Measurements from ENCODE around the gene MAP4.

Gene MAP4

GRCh38 chr3:47976135-47976732 lies 40.0 kb downstream of the MAP4 start:
- in situ Hi-C loops (cut with MboI; ENCODE audit: low sequenced_read_pairs): no loop called here
- no peak for DNase-seq (ENCODE audit: low spot score in 2 of 2)
- no peaks in the 10 kb centered on the region for H3K4me1 ChIP-seq
- no peaks in the 10 kb centered on the region; the same call in 1 of the 2 replicates for H3K36me3 ChIP-seq (replicated peaks)
- no peaks in the 10 kb centered on the region for H3K27me3 ChIP-seq (ENCODE audit: low read depth)
- H3K4me3 ChIP-seq: no peak overlapping the region
- no peaks in the 10 kb centered on the region for H3K9me3 ChIP-seq

- H3K4me1 ChIP-seq: no peaks in the 10 kb centered on the region
- in situ Hi-C loops (cut with MboI; ENCODE audit: low sequenced_read_pairs): no loop called here
- no peak for DNase-seq (ENCODE audit: low spot score in 2 of 2)
- H3K36me3 ChIP-seq (replicated peaks): no peaks in the 10 kb centered on the region; the same call in none of the 2 replicates
- H3K9me3 ChIP-seq: no peaks in the 10 kb centered on the region
- H3K4me3 ChIP-seq: no peak overlapping the region
- no peaks in the 10 kb centered on the region for H3K27me3 ChIP-seq (ENCODE audit: low read depth)
These were observed 41.2 kb downstream of the MAP4 start for GRCh38 chr3:47974974-47975470.

GRCh38 chr3:47971081-47971480 lies 45.1 kb downstream of the MAP4 start:
- no peak for DNase-seq (ENCODE audit: low spot score in 2 of 2)
- Histone ChIP-seq H3K4me3 (no peak overlapping the region), H3K4me1 (no peaks in the 10 kb centered on the region), H3K36me3 (replicated peaks) (no peaks in the 10 kb centered on the region; the same call in none of the 2 replicates), H3K9me3 (no peaks in the 10 kb centered on the region), H3K27me3 (ENCODE audit: low read depth) (no peaks in the 10 kb centered on the region)
- in situ Hi-C loops (cut with MboI; ENCODE audit: low sequenced_read_pairs): no loop called here

GRCh38 chr3:47964740-47965139 lies 51.5 kb downstream of the MAP4 start:
- no peaks in the 10 kb centered on the region for H3K27me3 ChIP-seq (ENCODE audit: low read depth)
- H3K9me3 ChIP-seq: no peaks in the 10 kb centered on the region
- in situ Hi-C loops (cut with MboI; ENCODE audit: low sequenced_read_pairs): no loop called here
- H3K4me3 ChIP-seq: no peak overlapping the region
- no peaks in the 10 kb centered on the region for H3K36me3 ChIP-seq (replicated peaks)
- no peak for DNase-seq (ENCODE audit: low spot score in 2 of 2)
- peaks cover 4% of the 10 kb centered on the region; the same call in 1 of the 2 replicates for H3K4me1 ChIP-seq

- in situ Hi-C loops (cut with MboI; ENCODE audit: low sequenced_read_pairs): no loop called here
- Histone ChIP-seq H3K9me3 (no peaks in the 10 kb centered on the region), H3K27me3 (ENCODE audit: low read depth) (no peaks in the 10 kb centered on the region), H3K4me1 (peaks cover 4% of the 10 kb centered on the region; the same call in 1 of the 2 replicates), H3K36me3 (replicated peaks) (no peaks in the 10 kb centered on the region), H3K4me3 (no peak overlapping the region)
- DNase-seq (ENCODE audit: low spot score in 2 of 2): peak in 1 of 2 experiments; percentile 13
These were observed 54.2 kb downstream of the MAP4 start for GRCh38 chr3:47961815-47962606.

- Histone ChIP-seq H3K36me3 (replicated peaks) (no peaks in the 10 kb centered on the region), H3K4me3 (no peak overlapping the region), H3K9me3 (no peaks in the 10 kb centered on the region), H3K27me3 (ENCODE audit: low read depth) (no peaks in the 10 kb centered on the region), H3K4me1 (peaks cover 4% of the 10 kb centered on the region; the same call in 1 of the 2 replicates)
- in situ Hi-C loops (cut with MboI; ENCODE audit: low sequenced_read_pairs): no loop called here
- DNase-seq (ENCODE audit: low spot score in 2 of 2): no peak
These were observed 55.2 kb downstream of the MAP4 start for GRCh38 chr3:47961036-47961435.

- DNase-seq (ENCODE audit: low spot score in 2 of 2): no peak
- in situ Hi-C loops (cut with MboI; ENCODE audit: low sequenced_read_pairs): no loop called here
These were observed 59.7 kb downstream of the MAP4 start for GRCh38 chr3:47956521-47956920.

GRCh38 chr3:47954567-47954966 lies 61.6 kb downstream of the MAP4 start:
- H3K36me3 ChIP-seq (replicated peaks): no peaks in the 10 kb centered on the region
- H3K4me1 ChIP-seq: no peaks in the 10 kb centered on the region
- H3K27me3 ChIP-seq (ENCODE audit: low read depth): no peaks in the 10 kb centered on the region
- H3K4me3 ChIP-seq: no peak overlapping the region
- no peaks in the 10 kb centered on the region for H3K9me3 ChIP-seq
- no peak for DNase-seq (ENCODE audit: low spot score in 2 of 2)
- in situ Hi-C loops (cut with MboI; ENCODE audit: low sequenced_read_pairs): no loop called here

More at GRCh38 chr3:47956521-47956920, 59.7 kb downstream of the MAP4 start:
- no peak overlapping the region for H3K4me3 ChIP-seq
- no peaks in the 10 kb centered on the region for H3K9me3 ChIP-seq
- no peaks in the 10 kb centered on the region for H3K4me1 ChIP-seq
- no peaks in the 10 kb centered on the region for H3K27me3 ChIP-seq (ENCODE audit: low read depth)
- no peaks in the 10 kb centered on the region for H3K36me3 ChIP-seq (replicated peaks)

- Histone ChIP-seq H3K4me1 (no peaks in the 10 kb centered on the region), H3K4me3 (no peak overlapping the region), H3K9me3 (no peaks in the 10 kb centered on the region), H3K27me3 (ENCODE audit: low read depth) (no peaks in the 10 kb centered on the region), H3K36me3 (replicated peaks) (no peaks in the 10 kb centered on the region)
- no peak for DNase-seq (ENCODE audit: low spot score in 2 of 2)
- in situ Hi-C loops (cut with MboI; ENCODE audit: low sequenced_read_pairs): no loop called here
These were observed 65.6 kb downstream of the MAP4 start for GRCh38 chr3:47950453-47951169.

- Histone ChIP-seq H3K9me3 (no peaks in the 10 kb centered on the region), H3K4me3 (no peak overlapping the region), H3K36me3 (replicated peaks) (no peaks in the 10 kb centered on the region), H3K27me3 (ENCODE audit: low read depth) (no peaks in the 10 kb centered on the region), H3K4me1 (no peaks in the 10 kb centered on the region)
- no peak for DNase-seq (ENCODE audit: low spot score in 2 of 2)
- in situ Hi-C loops (cut with MboI; ENCODE audit: low sequenced_read_pairs): no loop called here
These were observed 66.2 kb downstream of the MAP4 start for GRCh38 chr3:47949979-47950378.

- Histone ChIP-seq H3K9me3 (no peaks in the 10 kb centered on the region), H3K4me1 (no peaks in the 10 kb centered on the region), H3K36me3 (replicated peaks) (no peaks in the 10 kb centered on the region), H3K27me3 (ENCODE audit: low read depth) (no peaks in the 10 kb centered on the region), H3K4me3 (no peak overlapping the region)
- no peak for DNase-seq (ENCODE audit: low spot score in 2 of 2)
- in situ Hi-C loops (cut with MboI; ENCODE audit: low sequenced_read_pairs): no loop called here
These were observed 76.0 kb downstream of the MAP4 start for GRCh38 chr3:47940232-47940631.

GRCh38 chr3:47932421-47932820 lies 83.8 kb downstream of the MAP4 start:
- in situ Hi-C loops (cut with MboI; ENCODE audit: low sequenced_read_pairs): no loop called here
- no peak for DNase-seq (ENCODE audit: low spot score in 2 of 2)
- no peaks in the 10 kb centered on the region; the same call in 1 of the 2 replicates for H3K4me1 ChIP-seq
- H3K36me3 ChIP-seq (replicated peaks): peaks cover 10% of the 10 kb centered on the region
- no peaks in the 10 kb centered on the region for H3K9me3 ChIP-seq
- no peaks in the 10 kb centered on the region for H3K27me3 ChIP-seq (ENCODE audit: low read depth)
- no peak overlapping the region for H3K4me3 ChIP-seq

- peak in 1 of 2 experiments; percentile 12 for DNase-seq (ENCODE audit: low spot score in 2 of 2)
- Histone ChIP-seq H3K4me3 (no peak overlapping the region), H3K9me3 (no peaks in the 10 kb centered on the region), H3K27me3 (ENCODE audit: low read depth) (no peaks in the 10 kb centered on the region), H3K4me1 (no peaks in the 10 kb centered on the region; the same call in 1 of the 2 replicates), H3K36me3 (replicated peaks) (peaks cover 18% of the 10 kb centered on the region)
- in situ Hi-C loops (cut with MboI; ENCODE audit: low sequenced_read_pairs): no loop called here
These were observed 85.2 kb downstream of the MAP4 start for GRCh38 chr3:47930979-47931378.

- no peak for DNase-seq (ENCODE audit: low spot score in 2 of 2)
- in situ Hi-C loops (cut with MboI; ENCODE audit: low sequenced_read_pairs): no loop called here
- H3K36me3 ChIP-seq (replicated peaks): peaks cover 53% of the 10 kb centered on the region
These were observed 99.5 kb downstream of the MAP4 start for GRCh38 chr3:47916696-47917095.

More at GRCh38 chr3:47916696-47917095, 99.5 kb downstream of the MAP4 start:
- Histone ChIP-seq H3K27me3 (ENCODE audit: low read depth) (no peaks in the 10 kb centered on the region), H3K9me3 (no peaks in the 10 kb centered on the region), H3K4me3 (no peak overlapping the region), H3K4me1 (no peaks in the 10 kb centered on the region)

Data from HAP-1 (cell line).